Adrenal gland (tissue), 12 donors: ENCODE results near the gene TRAPPC5. TPM values are rescaled to one million over a fixed set of nuclear protein-coding genes. Genes with fewer than 3 reads are reported as not detected.

Source experiments
- DNase-seq, 7 donors: peaks; one replicate each; pipeline ENCODE4 v3.0.0-alpha.2; 2019 to 2020
- H3K27ac ChIP-seq, 5 donors: fragments of 200-600 bp; sonication (generic) in 4 of 5; 1 replicate in 3 of 5; 2 replicates in 2 of 5; pipeline versions ENCODE4 v1.5.1 to v1.8.0; 2016 to 2020; ENCODE audit warnings: mild to moderate bottlenecking in 1 of 5
- H3K27me3 ChIP-seq: fragments of 200-600 bp; 2 replicates; pipeline ENCODE4 v1.8.0; 2021
- H3K36me3 ChIP-seq, 2 donors: fragments of 200-600 bp; replicated peaks in 1 of 2; 1 replicate in 1 of 2; 2 replicates in 1 of 2; pipeline versions ENCODE4 v1.5.1 to v1.8.0; 2018 to 2022
- H3K4me1 ChIP-seq, 2 donors: fragments of 200-600 bp; replicated peaks in 1 of 2; 1 replicate in 1 of 2; 2 replicates in 1 of 2; pipeline versions ENCODE4 v1.5.1 to v1.8.0; 2018 to 2021
- H3K4me3 ChIP-seq, 4 donors: fragments of 200-600 bp; sonication (generic) in 3 of 4; one replicate each; pipeline ENCODE4 v1.5.1; 2016 to 2018
- H3K9me3 ChIP-seq, 3 donors: fragments of 200-600 bp; sonication (generic) in 1 of 3; replicated peaks in 1 of 3; 1 replicate in 2 of 3; 2 replicates in 1 of 3; pipeline versions ENCODE4 v1.5.1 to v1.8.0; 2016 to 2021
- POLR2A ChIP-seq, 2 donors: fragments of 450-650 bp; IDR thresholded peaks; one replicate each; pipeline ENCODE4 v1.6.1; 2017; ENCODE audit warnings: antibody characterized with exemption in 2 of 2, mild to moderate bottlenecking in 2 of 2, moderate library complexity in 1 of 2
- WGBS, 4 donors: extraction: QIAGEN DNeasy Blood & Tissue Kit in 2 of 4; methylation state at CpG; one replicate each; pipeline versions ENCODE4 v1.1.5 to v1.1.7; 2013 to 2017; 5-methylcytosine and 5-hydroxymethylcytosine counted together
- intact Hi-C, 2 donors: fragments of 100-400 bp; cut with DNase I; formaldehyde crosslinking; loops; one replicate each; pipeline versions ENCODE4 v1.14.1 to v1.15.0; 2022 to 2023
- polyA plus RNA-seq, 3 donors: library from polyadenylated mRNA; stranded (reverse); fragments of 200-250 nt in 2 of 3; fragments of 350-450 nt in 1 of 3; fragmentation: Illumina TruSeq in 1 of 3; extraction: RNeasy Lipid Tissue Mini Kit (QIAGEN cat#74804) in 1 of 3; gene quantifications; one replicate each; pipeline ENCODE4 v1.2.3, GENCODE V29; 2013 to 2014
- total RNA-seq, 9 donors: library from RNA; depleted of rRNA in 4 of 9; stranded (reverse); fragments of >200 nt in 4 of 9; fragments of 120-200 nt in 1 of 9; fragmentation: NEBNext Ultra II Directional in 1 of 9; extraction: Animal tissue kit (Norgen Biotek cat#: 25700) in 1 of 9; gene quantifications; one replicate each; pipeline versions ENCODE4 v1.1.0 to v1.2.4, GENCODE V29; 2013 to 2023
- TF ChIP-seq, protein P1 (sequence below), 6 experiments: fragments of 450-650 bp in 4 of 6; fragments of 200-600 bp in 2 of 6; sonication (generic) in 1 of 6; IDR thresholded peaks; 1 replicate in 5 of 6; 2 replicates in 1 of 6; pipeline versions ENCODE4 v1.5.1 to v1.8.0; 2016 to 2021; ENCODE audit warnings: antibody characterized with exemption in 6 of 6, mild to moderate bottlenecking in 2 of 6, moderate library complexity in 1 of 6
- donor health status: healthy with polysubstance abuse.
- donor health status: Bipolar disorder and iron deficiency.
- donor health status: DM: yes; HTN: yes; CAD: no.
- donor health status: DM: no; HTN: no; CAD: no.
- donor health status: DM: no; HTN: no; CAD: no.
- donor health status: DM: yes; HTN: yes; CAD: no.

Gene TRAPPC5
- total and polyA plus RNA-seq, 12 donors, result 5.6 to 502 (median 153) TPM

DNA sequence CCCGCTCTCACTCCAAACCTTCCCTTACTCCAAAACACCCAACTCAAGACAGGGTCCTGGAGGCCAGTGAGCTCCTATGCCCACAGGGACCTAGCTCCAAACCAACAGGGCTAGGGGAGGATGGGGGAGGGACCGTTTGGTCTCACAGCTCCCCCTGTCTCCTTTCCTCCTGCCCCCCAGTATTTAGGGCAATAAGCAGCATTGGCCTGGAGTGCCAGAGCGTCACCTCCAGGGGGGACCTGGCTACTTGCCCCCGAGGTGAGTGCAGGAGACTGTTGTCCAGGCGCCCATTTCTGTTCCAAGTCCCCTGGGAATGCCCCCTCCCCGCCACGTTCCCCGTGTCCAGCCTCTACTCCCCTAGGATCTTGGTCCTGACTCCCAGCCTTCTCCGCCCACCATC, 11.0 kb upstream of the TRAPPC5 start:
- Histone ChIP-seq H3K27ac (no peak overlapping the region), H3K27me3 (peaks cover 9% of the 10 kb centered on the region), H3K4me1 (no peaks in the 10 kb centered on the region), H3K9me3 (no peaks in the 10 kb centered on the region), H3K36me3 (no peaks in the 10 kb centered on the region), H3K4me3 (no peak overlapping the region)
- WGBS, 4 donors, result 20 to 37% (median 26%) methylated on average over 8 to 9 of the region's 9 CpGs
- intact Hi-C loops, result loop anchor here in 1 of 2 donors (10.0 kb wide), 1 partner anchor 315 kb away; no protein-coding TSS in a partner anchor
- no peak for DNase-seq
- TF ChIP-seq, protein P1, sequence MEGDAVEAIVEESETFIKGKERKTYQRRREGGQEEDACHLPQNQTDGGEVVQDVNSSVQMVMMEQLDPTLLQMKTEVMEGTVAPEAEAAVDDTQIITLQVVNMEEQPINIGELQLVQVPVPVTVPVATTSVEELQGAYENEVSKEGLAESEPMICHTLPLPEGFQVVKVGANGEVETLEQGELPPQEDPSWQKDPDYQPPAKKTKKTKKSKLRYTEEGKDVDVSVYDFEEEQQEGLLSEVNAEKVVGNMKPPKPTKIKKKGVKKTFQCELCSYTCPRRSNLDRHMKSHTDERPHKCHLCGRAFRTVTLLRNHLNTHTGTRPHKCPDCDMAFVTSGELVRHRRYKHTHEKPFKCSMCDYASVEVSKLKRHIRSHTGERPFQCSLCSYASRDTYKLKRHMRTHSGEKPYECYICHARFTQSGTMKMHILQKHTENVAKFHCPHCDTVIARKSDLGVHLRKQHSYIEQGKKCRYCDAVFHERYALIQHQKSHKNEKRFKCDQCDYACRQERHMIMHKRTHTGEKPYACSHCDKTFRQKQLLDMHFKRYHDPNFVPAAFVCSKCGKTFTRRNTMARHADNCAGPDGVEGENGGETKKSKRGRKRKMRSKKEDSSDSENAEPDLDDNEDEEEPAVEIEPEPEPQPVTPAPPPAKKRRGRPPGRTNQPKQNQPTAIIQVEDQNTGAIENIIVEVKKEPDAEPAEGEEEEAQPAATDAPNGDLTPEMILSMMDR (IDR thresholded peaks at IDR 0.05), result no peak
- no peak for TF ChIP-seq POLR2A (IDR thresholded peaks at IDR 0.05)

DNA sequence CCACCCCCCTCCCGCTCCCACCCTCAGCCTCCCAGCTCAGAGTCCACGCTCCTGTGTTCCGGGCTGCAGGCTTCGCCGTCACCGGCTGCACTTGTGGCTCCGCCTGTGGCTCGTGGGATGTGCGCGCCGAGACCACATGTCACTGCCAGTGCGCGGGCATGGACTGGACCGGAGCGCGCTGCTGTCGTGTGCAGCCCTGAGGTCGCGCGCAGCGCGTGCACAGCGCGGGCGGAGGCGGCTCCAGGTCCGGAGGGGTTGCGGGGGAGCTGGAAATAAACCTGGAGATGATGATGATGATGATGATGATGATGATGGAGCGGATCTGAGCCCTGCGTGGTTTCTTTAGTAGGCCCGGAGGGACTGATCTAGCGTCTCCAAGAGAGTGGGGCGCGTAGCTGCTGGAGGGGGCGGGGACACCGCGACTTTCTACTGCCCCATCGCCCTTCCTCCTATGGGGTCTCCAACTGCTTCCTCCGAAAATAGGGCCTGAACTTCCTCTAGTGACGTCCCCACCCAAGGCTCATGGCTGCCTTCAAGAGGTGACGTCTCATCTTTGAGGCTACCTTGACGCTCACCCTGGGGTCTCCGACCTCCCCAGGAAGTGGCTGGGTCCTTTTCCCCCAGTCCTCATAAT, 10.4 kb upstream of the TRAPPC5 start:
- intact Hi-C loops, result loop anchor here in 1 of 2 donors (10.0 kb wide), 1 partner anchor 315 kb away; no protein-coding TSS in a partner anchor
- 0 to 5% (median 1%) methylated on average over 4 to 43 of the region's 43 CpGs for WGBS, 4 donors
- Histone ChIP-seq H3K27me3 (peaks cover 9% of the 10 kb centered on the region), H3K9me3 (no peaks in the 10 kb centered on the region), H3K27ac (no peak overlapping the region), H3K4me1 (no peaks in the 10 kb centered on the region), H3K4me3 (no peak overlapping the region), H3K36me3 (no peaks in the 10 kb centered on the region)
- DNase-seq, result no peak
- TF ChIP-seq, protein P1 (IDR thresholded peaks at IDR 0.05), result no peak
- no peak for TF ChIP-seq POLR2A (IDR thresholded peaks at IDR 0.05)

DNA sequence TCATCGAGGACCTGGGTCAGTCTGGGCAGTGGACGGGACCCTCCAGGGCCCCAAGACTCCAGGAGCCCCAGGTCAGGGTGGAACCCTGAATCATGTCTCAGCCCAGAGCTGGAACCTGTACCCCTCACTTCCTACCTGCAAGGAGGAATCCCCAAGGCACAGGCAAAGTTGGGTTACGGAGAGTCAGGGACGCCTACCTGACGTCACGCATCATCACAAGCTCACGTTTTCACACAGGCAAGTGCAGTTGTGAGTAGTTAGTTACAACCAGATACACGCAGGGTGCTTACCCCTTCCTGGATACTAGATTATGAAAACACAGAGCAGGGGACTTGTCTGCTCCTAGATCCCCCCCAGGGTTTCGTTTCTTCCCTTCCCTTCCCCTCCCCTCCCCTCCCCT, 9.8 kb upstream of the TRAPPC5 start:
- H3K9me3 ChIP-seq, result no peaks in the 10 kb centered on the region
- intact Hi-C loops, result loop anchor here in 1 of 2 donors (10.0 kb wide), 1 partner anchor 316 kb away; no protein-coding TSS in a partner anchor
- DNase-seq, result no peak
- no peak overlapping the region for H3K27ac ChIP-seq
- no peaks in the 10 kb centered on the region for H3K36me3 ChIP-seq
- H3K4me3 ChIP-seq, result no peak overlapping the region
- TF ChIP-seq, protein P1 (IDR thresholded peaks at IDR 0.05), result no peak
- no peak for TF ChIP-seq POLR2A (IDR thresholded peaks at IDR 0.05)
- no peaks in the 10 kb centered on the region for H3K4me1 ChIP-seq
- 21 to 29% (median 25%) methylated on average over 4 to 9 of the region's 9 CpGs for WGBS, 4 donors
- H3K27me3 ChIP-seq, result peaks cover 9% of the 10 kb centered on the region

DNA sequence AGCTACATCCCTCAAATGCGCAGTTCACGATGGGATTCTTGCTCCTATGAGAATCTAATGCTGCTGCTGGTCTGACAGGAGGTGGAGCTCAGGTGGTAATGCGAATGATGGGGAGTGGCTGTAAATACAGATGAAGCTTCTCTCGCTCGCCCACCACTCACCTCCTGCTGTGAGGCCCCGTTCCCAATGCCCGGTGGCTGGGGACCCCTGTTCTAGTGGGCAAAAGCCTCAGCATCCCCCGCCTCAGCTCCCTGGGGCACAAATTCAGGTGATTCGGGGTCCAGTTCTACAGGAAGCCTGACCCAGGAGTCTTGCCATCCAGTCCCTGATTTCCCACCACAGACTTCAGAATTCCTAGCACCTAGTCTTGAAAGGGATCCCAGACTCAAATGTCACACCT, 8.1 kb upstream of the TRAPPC5 start:
- Histone ChIP-seq H3K4me1 (no peaks in the 10 kb centered on the region), H3K27me3 (peaks cover 9% of the 10 kb centered on the region), H3K4me3 (no peak overlapping the region), H3K27ac (no peak overlapping the region), H3K36me3 (no peaks in the 10 kb centered on the region), H3K9me3 (no peaks in the 10 kb centered on the region)
- intact Hi-C loops, result loop anchor here in 1 of 2 donors (10.0 kb wide), 1 partner anchor 318 kb away; no protein-coding TSS in a partner anchor
- TF ChIP-seq, protein P1 (IDR thresholded peaks at IDR 0.05), result no peak
- TF ChIP-seq POLR2A (IDR thresholded peaks at IDR 0.05), result no peak
- WGBS, 4 donors, result 32 to 67% (median 47%) methylated on average over 8 to 9 of the region's 9 CpGs
- no peak for DNase-seq
